Ammon's horn (tissue), 1 donor: ENCODE measurements around the gene STEAP2.
A peak's percentile ranks its signal among the peaks of the same experiment; 100 is the strongest.

ENCODE experiments used
- DNase-seq: peaks from one replicate; pipeline ENCODE4 v3.0.0-alpha.2; 2016; ENCODE audit warnings: low spot score

The STEAP2 gene

GRCh38 chr7:90194911-90195809, 16.4 kb upstream of the STEAP2 start:
- DNase-seq: no peak

- DNase-seq: no peak
Measured at GRCh38 chr7:90201500-90202195, 9.9 kb upstream of the STEAP2 start.

GRCh38 chr7:90207956-90208355, 3.6 kb upstream of the STEAP2 start:
- DNase-seq: no peak

- no peak for DNase-seq
Measured at GRCh38 chr7:90209776-90210175, 1.8 kb upstream of the STEAP2 start.

- no peak for DNase-seq
Measured at GRCh38 chr7:90210475-90210874, 1.1 kb upstream of the STEAP2 start.

GRCh38 chr7:90210981-90211380, 559 bp upstream of the STEAP2 start:
- DNase-seq: no peak

GRCh38 chr7:90212149-90212495, 582 bp downstream of the STEAP2 start:
- peak; percentile 9 for DNase-seq

GRCh38 chr7:90213521-90213920, 2.0 kb downstream of the STEAP2 start:
- no peak for DNase-seq

GRCh38 chr7:90216080-90216674, 4.6 kb downstream of the STEAP2 start:
- DNase-seq: no peak

- no peak for DNase-seq
Measured at GRCh38 chr7:90216771-90217170, 5.2 kb downstream of the STEAP2 start.

- DNase-seq: no peak
Measured at GRCh38 chr7:90222390-90222789, 10.8 kb downstream of the STEAP2 start.

GRCh38 chr7:90222811-90223725, 11.5 kb downstream of the STEAP2 start:
- no peak for DNase-seq

GRCh38 chr7:90224195-90224594, 12.7 kb downstream of the STEAP2 start:
- no peak for DNase-seq

- no peak for DNase-seq
Measured at GRCh38 chr7:90225181-90225580, 13.6 kb downstream of the STEAP2 start.

GRCh38 chr7:90225601-90226000, 14.1 kb downstream of the STEAP2 start:
- DNase-seq: no peak

GRCh38 chr7:90227259-90227658, 15.7 kb downstream of the STEAP2 start:
- DNase-seq: no peak

GRCh38 chr7:90229682-90230081, 18.1 kb downstream of the STEAP2 start:
- DNase-seq: no peak

- DNase-seq: no peak
Measured at GRCh38 chr7:90230834-90231233, 19.3 kb downstream of the STEAP2 start.

GRCh38 chr7:90231304-90231703, 19.8 kb downstream of the STEAP2 start:
- no peak for DNase-seq

GRCh38 chr7:90232430-90232829, 20.9 kb downstream of the STEAP2 start:
- no peak for DNase-seq

- DNase-seq: no peak
Measured at GRCh38 chr7:90233569-90233968, 22.0 kb downstream of the STEAP2 start.

- no peak for DNase-seq
Measured at GRCh38 chr7:90236721-90237289, 25.3 kb downstream of the STEAP2 start.
